ENCODE data around the gene IRF9.

IRF9 gene

GRCh38 chr14:24177041-24177825 is 16.2 kb downstream of the IRF9 start:
- H3K4me3 ChIP-seq (replicated peaks in 1 of 2; ENCODE audit: low read depth in 2 of 2, low read length in 2 of 2), result no peak overlapping the region
- no peak for DNase-seq (ENCODE audit: low read depth in 2 of 2)
- no peak for TF ChIP-seq CTCF (IDR thresholded peaks at IDR 0.05; ENCODE audit: low read depth, low read length)

- H3K4me3 ChIP-seq (replicated peaks in 1 of 2; ENCODE audit: low read depth in 2 of 2, low read length in 2 of 2), result no peak overlapping the region
- DNase-seq (ENCODE audit: low read depth in 2 of 2), result no peak
- no peak for TF ChIP-seq CTCF (IDR thresholded peaks at IDR 0.05; ENCODE audit: low read depth, low read length)
Observed at GRCh38 chr14:24177891-24178290, 16.8 kb downstream of the IRF9 start.

- no peak for TF ChIP-seq CTCF (IDR thresholded peaks at IDR 0.05; ENCODE audit: low read depth, low read length)
- no peak overlapping the region for H3K4me3 ChIP-seq (replicated peaks in 1 of 2; ENCODE audit: low read depth in 2 of 2, low read length in 2 of 2)
- no peak for DNase-seq (ENCODE audit: low read depth in 2 of 2)
Observed at GRCh38 chr14:24178399-24179178, 17.5 kb downstream of the IRF9 start.

DNA sequence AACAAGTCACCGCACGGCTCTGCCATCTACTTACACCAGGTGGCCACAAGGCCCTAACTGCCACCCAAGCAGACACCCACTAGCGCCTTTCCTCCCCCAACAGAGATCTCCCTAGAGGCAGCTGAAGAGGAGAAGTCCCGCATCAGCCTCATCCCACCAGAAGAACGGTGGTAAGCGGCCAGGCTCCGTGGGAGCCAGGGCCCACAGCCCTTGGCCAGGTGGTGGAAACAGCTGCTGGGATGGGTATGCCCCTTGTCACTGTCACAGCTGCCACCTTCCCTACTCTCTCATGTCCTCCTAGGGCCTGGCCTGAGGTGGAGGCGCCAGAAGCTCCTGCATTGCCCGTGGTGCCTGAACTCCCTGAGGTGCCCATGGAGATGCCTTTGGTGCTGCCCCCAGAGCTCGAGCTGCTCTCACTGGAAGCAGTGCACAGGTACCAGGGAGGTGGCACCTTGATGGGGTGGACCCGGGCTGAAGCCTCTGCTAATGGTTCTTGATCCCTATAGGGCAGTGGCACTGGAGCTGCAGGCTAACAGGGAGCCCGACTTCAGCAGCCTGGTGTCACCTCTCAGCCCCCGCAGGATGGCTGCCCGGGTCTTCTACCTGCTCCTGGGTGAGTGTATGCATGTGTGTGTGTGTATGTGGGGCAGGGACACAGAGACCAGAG is 18.4 kb downstream of the IRF9 start:
- H3K4me3 ChIP-seq (replicated peaks in 1 of 2; ENCODE audit: low read depth in 2 of 2, low read length in 2 of 2), result no peak overlapping the region
- no peak for TF ChIP-seq CTCF (IDR thresholded peaks at IDR 0.05; ENCODE audit: low read depth, low read length)
- no peak for DNase-seq (ENCODE audit: low read depth in 2 of 2)

GRCh38 chr14:24179961-24180796 is 19.1 kb downstream of the IRF9 start:
- TF ChIP-seq CTCF (IDR thresholded peaks at IDR 0.05; ENCODE audit: low read depth, low read length), result no peak
- DNase-seq (ENCODE audit: low read depth in 2 of 2), result peak; percentile 70 to 88

More at GRCh38 chr14:24179961-24180796, 19.1 kb downstream of the IRF9 start:
- no peak overlapping the region for H3K4me3 ChIP-seq (replicated peaks in 1 of 2; ENCODE audit: low read depth in 2 of 2, low read length in 2 of 2)

All from cardiac fibroblast (primary cell).